ENCODE results near the gene PCMT1. TPM values are rescaled to one million over a fixed set of nuclear protein-coding genes. Genes with fewer than 3 reads are reported as not detected.

Gene PCMT1
- total and polyA plus RNA-seq, 2 of the 13 experiments (the other 11 are each of a cell fraction or from before 2014, with no cell fraction given), result 112 to 169 TPM

DNA sequence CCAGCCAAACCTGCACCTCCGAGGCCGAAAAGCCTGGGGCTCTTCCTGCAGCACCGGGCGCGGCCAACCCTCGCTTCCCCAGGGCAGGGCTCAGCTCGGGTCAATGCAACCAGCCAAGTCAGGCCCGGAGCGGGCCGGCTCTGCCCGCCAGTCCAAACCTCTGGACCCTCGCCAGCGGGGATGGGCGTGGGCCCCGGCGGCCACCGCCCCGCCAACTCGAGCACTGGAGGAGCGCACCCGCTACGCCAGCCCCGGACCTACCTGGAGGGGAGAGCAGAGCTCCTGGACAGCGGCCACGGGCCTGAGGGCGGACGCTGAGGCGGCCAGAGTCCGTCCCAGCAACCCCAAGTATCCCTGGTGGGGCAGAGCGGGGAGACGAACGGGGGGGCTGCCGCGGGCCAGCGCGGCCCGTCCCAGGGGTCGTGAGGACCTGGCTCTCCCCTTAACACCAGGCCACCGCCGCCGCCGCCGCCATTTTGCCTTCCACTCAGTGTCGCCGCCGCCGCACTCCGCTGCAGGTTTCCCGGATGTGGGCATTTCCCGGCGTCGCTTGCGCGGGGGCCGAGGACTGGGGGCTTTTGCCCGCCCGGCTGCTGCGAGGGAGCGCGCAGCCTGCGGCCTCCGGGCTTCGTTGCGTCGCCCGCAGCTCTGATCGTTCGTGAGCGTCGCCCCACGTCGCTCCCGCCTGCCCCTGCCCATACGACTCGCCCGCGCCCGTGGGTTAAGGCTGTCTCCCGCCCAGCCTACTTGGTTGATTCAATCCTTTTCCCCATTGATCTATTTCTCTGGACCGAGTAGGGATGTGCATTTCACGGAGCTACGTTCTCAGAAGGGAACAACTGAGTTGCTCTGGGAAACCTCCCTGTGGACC lies 31.7 kb upstream of the PCMT1 start, which contains the start of gene LATS1 (continued):
- TF ChIP-seq ZNF234 (CRISPR knock-in tag; conservative IDR thresholded peaks at IDR 0.05), result no peak; the same call in 1 of the 2 replicates
- no peak for TF ChIP-seq ZNF496 (CRISPR knock-in tag; IDR thresholded peaks at IDR 0.05; ENCODE audit: insufficient replicate concordance)
- TF ChIP-seq TAF1 (CRISPR knock-in tag; IDR thresholded peaks at IDR 0.05), result peak; percentile 99
- peak; percentile 91; the same call in 1 of the 2 replicates for TF ChIP-seq ARHGAP35 (CRISPR knock-in tag; IDR thresholded peaks at IDR 0.05; ENCODE audit: borderline replicate concordance)
- TF ChIP-seq BRCA1 (CRISPR knock-in tag; IDR thresholded peaks at IDR 0.05), result peak; percentile 14; the same call in 1 of the 2 replicates
- TF ChIP-seq, protein P1, sequence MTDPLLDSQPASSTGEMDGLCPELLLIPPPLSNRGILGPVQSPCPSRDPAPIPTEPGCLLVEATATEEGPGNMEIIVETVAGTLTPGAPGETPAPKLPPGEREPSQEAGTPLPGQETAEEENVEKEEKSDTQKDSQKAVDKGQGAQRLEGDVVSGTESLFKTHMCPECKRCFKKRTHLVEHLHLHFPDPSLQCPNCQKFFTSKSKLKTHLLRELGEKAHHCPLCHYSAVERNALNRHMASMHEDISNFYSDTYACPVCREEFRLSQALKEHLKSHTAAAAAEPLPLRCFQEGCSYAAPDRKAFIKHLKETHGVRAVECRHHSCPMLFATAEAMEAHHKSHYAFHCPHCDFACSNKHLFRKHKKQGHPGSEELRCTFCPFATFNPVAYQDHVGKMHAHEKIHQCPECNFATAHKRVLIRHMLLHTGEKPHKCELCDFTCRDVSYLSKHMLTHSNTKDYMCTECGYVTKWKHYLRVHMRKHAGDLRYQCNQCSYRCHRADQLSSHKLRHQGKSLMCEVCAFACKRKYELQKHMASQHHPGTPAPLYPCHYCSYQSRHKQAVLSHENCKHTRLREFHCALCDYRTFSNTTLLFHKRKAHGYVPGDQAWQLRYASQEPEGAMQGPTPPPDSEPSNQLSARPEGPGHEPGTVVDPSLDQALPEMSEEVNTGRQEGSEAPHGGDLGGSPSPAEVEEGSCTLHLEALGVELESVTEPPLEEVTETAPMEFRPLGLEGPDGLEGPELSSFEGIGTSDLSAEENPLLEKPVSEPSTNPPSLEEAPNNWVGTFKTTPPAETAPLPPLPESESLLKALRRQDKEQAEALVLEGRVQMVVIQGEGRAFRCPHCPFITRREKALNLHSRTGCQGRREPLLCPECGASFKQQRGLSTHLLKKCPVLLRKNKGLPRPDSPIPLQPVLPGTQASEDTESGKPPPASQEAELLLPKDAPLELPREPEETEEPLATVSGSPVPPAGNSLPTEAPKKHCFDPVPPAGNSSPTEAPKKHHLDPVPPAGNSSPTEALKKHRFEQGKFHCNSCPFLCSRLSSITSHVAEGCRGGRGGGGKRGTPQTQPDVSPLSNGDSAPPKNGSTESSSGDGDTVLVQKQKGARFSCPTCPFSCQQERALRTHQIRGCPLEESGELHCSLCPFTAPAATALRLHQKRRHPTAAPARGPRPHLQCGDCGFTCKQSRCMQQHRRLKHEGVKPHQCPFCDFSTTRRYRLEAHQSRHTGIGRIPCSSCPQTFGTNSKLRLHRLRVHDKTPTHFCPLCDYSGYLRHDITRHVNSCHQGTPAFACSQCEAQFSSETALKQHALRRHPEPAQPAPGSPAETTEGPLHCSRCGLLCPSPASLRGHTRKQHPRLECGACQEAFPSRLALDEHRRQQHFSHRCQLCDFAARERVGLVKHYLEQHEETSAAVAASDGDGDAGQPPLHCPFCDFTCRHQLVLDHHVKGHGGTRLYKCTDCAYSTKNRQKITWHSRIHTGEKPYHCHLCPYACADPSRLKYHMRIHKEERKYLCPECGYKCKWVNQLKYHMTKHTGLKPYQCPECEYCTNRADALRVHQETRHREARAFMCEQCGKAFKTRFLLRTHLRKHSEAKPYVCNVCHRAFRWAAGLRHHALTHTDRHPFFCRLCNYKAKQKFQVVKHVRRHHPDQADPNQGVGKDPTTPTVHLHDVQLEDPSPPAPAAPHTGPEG (CRISPR knock-in tag; IDR thresholded peaks at IDR 0.05), result peak; percentile 97
- no peak for TF ChIP-seq PCBP2 (optimal IDR thresholded peaks at IDR 0.05; ENCODE audit: low read depth, low read length, poor library complexity, severe bottlenecking)
- no peak for TF ChIP-seq GTF2F1 (IDR thresholded peaks at IDR 0.05; ENCODE audit: low read length)
- no peak; the same call in 1 of the 2 replicates for TF ChIP-seq HMG20B (CRISPR knock-in tag; conservative IDR thresholded peaks at IDR 0.05)
- TF ChIP-seq, protein P2, sequence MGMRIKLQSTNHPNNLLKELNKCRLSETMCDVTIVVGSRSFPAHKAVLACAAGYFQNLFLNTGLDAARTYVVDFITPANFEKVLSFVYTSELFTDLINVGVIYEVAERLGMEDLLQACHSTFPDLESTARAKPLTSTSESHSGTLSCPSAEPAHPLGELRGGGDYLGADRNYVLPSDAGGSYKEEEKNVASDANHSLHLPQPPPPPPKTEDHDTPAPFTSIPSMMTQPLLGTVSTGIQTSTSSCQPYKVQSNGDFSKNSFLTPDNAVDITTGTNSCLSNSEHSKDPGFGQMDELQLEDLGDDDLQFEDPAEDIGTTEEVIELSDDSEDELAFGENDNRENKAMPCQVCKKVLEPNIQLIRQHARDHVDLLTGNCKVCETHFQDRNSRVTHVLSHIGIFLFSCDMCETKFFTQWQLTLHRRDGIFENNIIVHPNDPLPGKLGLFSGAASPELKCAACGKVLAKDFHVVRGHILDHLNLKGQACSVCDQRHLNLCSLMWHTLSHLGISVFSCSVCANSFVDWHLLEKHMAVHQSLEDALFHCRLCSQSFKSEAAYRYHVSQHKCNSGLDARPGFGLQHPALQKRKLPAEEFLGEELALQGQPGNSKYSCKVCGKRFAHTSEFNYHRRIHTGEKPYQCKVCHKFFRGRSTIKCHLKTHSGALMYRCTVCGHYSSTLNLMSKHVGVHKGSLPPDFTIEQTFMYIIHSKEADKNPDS (CRISPR knock-in tag; IDR thresholded peaks at IDR 0.05), result 0 out of 2 replicates have a peak, but pooled peaks have one; percentile 44
- TF ChIP-seq, protein P3, sequence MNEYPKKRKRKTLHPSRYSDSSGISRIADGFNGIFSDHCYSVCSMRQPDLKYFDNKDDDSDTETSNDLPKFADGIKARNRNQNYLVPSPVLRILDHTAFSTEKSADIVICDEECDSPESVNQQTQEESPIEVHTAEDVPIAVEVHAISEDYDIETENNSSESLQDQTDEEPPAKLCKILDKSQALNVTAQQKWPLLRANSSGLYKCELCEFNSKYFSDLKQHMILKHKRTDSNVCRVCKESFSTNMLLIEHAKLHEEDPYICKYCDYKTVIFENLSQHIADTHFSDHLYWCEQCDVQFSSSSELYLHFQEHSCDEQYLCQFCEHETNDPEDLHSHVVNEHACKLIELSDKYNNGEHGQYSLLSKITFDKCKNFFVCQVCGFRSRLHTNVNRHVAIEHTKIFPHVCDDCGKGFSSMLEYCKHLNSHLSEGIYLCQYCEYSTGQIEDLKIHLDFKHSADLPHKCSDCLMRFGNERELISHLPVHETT (CRISPR knock-in tag; conservative IDR thresholded peaks at IDR 0.05), result peak; percentile 64; the same call in 1 of the 2 replicates
- TF ChIP-seq CCDC6 (CRISPR knock-in tag; IDR thresholded peaks at IDR 0.05), result peak; percentile 98
- peak; percentile 71; the same call in 1 of the 2 replicates for TF ChIP-seq ZNF768 (CRISPR knock-in tag; IDR thresholded peaks at IDR 0.05)
- peak; percentile 35; the same call in 1 of the 2 replicates for TF ChIP-seq ZNF746 (CRISPR knock-in tag; IDR thresholded peaks at IDR 0.05)
- peak; percentile 99 for TF ChIP-seq ZNF224 (CRISPR knock-in tag; IDR thresholded peaks at IDR 0.05)
- TF ChIP-seq, protein P4, sequence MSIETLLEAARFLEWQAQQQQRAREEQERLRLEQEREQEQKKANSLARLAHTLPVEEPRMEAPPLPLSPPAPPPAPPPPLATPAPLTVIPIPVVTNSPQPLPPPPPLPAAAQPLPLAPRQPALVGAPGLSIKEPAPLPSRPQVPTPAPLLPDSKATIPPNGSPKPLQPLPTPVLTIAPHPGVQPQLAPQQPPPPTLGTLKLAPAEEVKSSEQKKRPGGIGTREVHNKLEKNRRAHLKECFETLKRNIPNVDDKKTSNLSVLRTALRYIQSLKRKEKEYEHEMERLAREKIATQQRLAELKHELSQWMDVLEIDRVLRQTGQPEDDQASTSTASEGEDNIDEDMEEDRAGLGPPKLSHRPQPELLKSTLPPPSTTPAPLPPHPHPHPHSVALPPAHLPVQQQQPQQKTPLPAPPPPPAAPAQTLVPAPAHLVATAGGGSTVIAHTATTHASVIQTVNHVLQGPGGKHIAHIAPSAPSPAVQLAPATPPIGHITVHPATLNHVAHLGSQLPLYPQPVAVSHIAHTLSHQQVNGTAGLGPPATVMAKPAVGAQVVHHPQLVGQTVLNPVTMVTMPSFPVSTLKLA (IDR thresholded peaks at IDR 0.05), result no peak
- TF ChIP-seq ZBTB3 (CRISPR knock-in tag; IDR thresholded peaks at IDR 0.05; ENCODE audit: borderline replicate concordance, low read depth), result peak; percentile 94; the same call in 1 of the 2 replicates
- no peak for TF ChIP-seq BHLHE40 (IDR thresholded peaks at IDR 0.05; ENCODE audit: low read length)
